HCT116 (cell line): ENCODE data around the gene LRBA.

ENCODE experiments used
- CEBPB ChIP-seq: IDR thresholded peaks from 2 replicates; pipeline ENCODE4 v1.6.1; 2012; ENCODE audit warnings: low read depth
- MAX ChIP-seq: IDR thresholded peaks from 2 replicates; pipeline ENCODE4 v1.6.1; 2012
- POLR2AphosphoS5 ChIP-seq: IDR thresholded peaks from 2 replicates; pipeline ENCODE4 v1.6.1; 2011; ENCODE audit warnings: mild to moderate bottlenecking, low read depth, low read length, moderate library complexity
- REST ChIP-seq: IDR thresholded peaks from 2 replicates; pipeline ENCODE4 v1.6.1; 2012; ENCODE audit warnings: low read depth
- SRF ChIP-seq: IDR thresholded peaks from 2 replicates; pipeline ENCODE4 v1.6.1; 2012; ENCODE audit warnings: low read depth
- TCF7L2 ChIP-seq: IDR thresholded peaks from 2 replicates; pipeline ENCODE4 v1.7.0; 2011; ENCODE audit warnings: borderline replicate concordance, inconsistent platforms; ENCODE audit not compliant: insufficient read depth, insufficient read length; ENCODE audit errors: extremely low read depth
- ZFX ChIP-seq: fragments of 450-650 bp; IDR thresholded peaks from 2 replicates; pipeline ENCODE4 v1.6.1; 2017
- TF ChIP-seq, protein P1 (sequence below), 3 experiments: fragments of 200-600 bp in 1 of 3; sonication (generic) in 1 of 3; IDR thresholded peaks in 2 of 3; conservative IDR thresholded peaks in 1 of 3; 2 replicates each; pipeline ENCODE4 v1.5.1; 2012 to 2017; ENCODE audit warnings: low read depth in 2 of 3, low read length in 2 of 3, antibody characterized with exemption in 1 of 3, borderline replicate concordance in 1 of 3, control low read depth in 1 of 3, mild to moderate bottlenecking in 1 of 3, mixed read lengths in 1 of 3, mixed run types in 1 of 3, moderate library complexity in 1 of 3; ENCODE audit not compliant: insufficient read depth in 1 of 3

DNA sequence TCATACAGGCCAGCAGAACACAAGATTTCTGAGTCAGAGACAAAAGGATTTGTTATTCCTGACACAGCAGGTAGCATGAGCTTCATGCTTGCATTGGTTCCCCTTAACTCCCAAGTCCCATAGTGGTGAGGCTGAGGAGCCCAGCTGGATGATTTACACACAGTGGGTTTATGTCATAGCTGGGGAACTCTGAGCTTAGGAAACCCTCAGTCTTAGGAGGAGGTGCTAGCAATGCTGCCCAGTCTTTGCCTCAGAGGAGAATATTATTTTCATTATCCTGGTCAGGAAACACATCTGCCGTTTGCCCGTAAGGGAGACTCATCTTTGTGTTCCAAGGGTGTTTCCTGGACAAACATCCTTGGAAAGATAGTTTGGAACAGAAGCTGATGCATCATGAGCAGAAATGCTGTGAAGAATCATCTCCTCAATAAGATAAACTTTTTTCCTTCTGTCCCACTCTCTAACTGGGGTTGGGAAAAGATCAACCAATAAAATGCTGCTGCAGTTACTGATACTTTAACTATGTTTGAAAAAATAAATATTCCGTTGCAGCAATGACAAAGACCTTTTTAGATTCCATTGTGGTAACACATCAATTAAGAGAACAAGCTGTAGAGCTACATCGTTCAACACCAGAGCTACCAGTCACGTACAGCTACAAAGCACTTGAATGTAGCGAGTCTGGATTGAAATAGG is 790.0 kb downstream of the LRBA start:
- TF ChIP-seq, protein P1, sequence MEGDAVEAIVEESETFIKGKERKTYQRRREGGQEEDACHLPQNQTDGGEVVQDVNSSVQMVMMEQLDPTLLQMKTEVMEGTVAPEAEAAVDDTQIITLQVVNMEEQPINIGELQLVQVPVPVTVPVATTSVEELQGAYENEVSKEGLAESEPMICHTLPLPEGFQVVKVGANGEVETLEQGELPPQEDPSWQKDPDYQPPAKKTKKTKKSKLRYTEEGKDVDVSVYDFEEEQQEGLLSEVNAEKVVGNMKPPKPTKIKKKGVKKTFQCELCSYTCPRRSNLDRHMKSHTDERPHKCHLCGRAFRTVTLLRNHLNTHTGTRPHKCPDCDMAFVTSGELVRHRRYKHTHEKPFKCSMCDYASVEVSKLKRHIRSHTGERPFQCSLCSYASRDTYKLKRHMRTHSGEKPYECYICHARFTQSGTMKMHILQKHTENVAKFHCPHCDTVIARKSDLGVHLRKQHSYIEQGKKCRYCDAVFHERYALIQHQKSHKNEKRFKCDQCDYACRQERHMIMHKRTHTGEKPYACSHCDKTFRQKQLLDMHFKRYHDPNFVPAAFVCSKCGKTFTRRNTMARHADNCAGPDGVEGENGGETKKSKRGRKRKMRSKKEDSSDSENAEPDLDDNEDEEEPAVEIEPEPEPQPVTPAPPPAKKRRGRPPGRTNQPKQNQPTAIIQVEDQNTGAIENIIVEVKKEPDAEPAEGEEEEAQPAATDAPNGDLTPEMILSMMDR (IDR thresholded peaks at IDR 0.05 in 2 of 3, conservative IDR thresholded peaks at IDR 0.05 in 1 of 3; ENCODE audit: borderline replicate concordance in 1 of 3, insufficient read depth in 1 of 3, low read depth in 2 of 3, low read length in 2 of 3): no peak
- TF ChIP-seq ZFX (no peak), POLR2AphosphoS5 (no peak), REST (no peak), SRF (no peak), TCF7L2 (no peak), MAX (no peak), CEBPB (no peak)
